HCT116 (cell line): ENCODE measurements around the gene HUS1B. TPM values are rescaled to one million over a fixed set of nuclear protein-coding genes. Genes with fewer than 3 reads are reported as not detected.

Experiments used
- ATAC-seq: fragments of 200-7000 bp; cut with Tn5 transposase; 2 replicates; pipeline ENCODE4 v1.9.1; 2020; ENCODE audit warnings: mild to moderate bottlenecking, moderate library complexity
- BruUV-seq: library from RNA; stranded (reverse); fragments of 400-500 nt; replicated peaks from 2 replicates; lab custom pipeline; 2021; lab: Mats Ljungman, UMichigan
- CTCF ChIA-PET: fragments of 300-600 bp; sonication (Branson Sonifier 250); formaldehyde crosslinking; loops from one replicate; lab custom pipeline; 2021; ENCODE audit warnings: antibody characterized with exemption; lab: Charles Lee
- POLR2A ChIA-PET: fragments of 300-600, 350-600 bp; sonication (Branson Sonifier 250); formaldehyde crosslinking; loops from one replicate; lab custom pipeline; 2021; ENCODE audit warnings: antibody characterized with exemption; lab: Charles Lee
- RAD21 ChIA-PET, 2 experiments: fragments of 300-600 bp; sonication (Branson Sonifier 250); formaldehyde crosslinking; loops; one replicate each; lab custom pipeline; 2023; ENCODE audit warnings: low total read pairs in 2 of 2; ENCODE audit not compliant: uncharacterized antibody in 2 of 2, unreplicated experiment in 2 of 2, low non-redundant PET in 1 of 2; lab: Charles Lee
- DNase-seq: peaks from one replicate; pipeline ENCODE4 v3.0.0-alpha.2; 2010; ENCODE audit warnings: low read depth, low spot score
- H2AFZ ChIP-seq: fragments of 200-600 bp; shearing (Covaris generic), sonication (generic); 2 replicates; pipeline ENCODE4 v1.6.1; 2017; ENCODE audit warnings: low read depth, mixed run types, mixed read lengths, antibody characterized with exemption, low read length; ENCODE audit not compliant: poor library complexity, severe bottlenecking
- H3K27ac ChIP-seq: 2 replicates; pipeline ENCODE4 v1.5.1; 2012; ENCODE audit warnings: low read depth, low read length
- H3K27me3 ChIP-seq: fragments of 200-600 bp; sonication (generic); 2 replicates; pipeline ENCODE4 v1.6.1; 2016; ENCODE audit warnings: mixed run types, low read length, mixed read lengths; ENCODE audit not compliant: insufficient read depth
- H3K36me3 ChIP-seq, 2 experiments: fragments of 200-500 bp in 1 of 2; fragments of 200-600 bp in 1 of 2; sonication (Bioruptor generic) in 1 of 2; sonication (generic) in 1 of 2; 2 replicates each; pipeline versions ENCODE4 v1.5.1 to v1.6.1; 2014 to 2016; ENCODE audit warnings: low read length in 2 of 2, inconsistent platforms in 1 of 2, mixed read lengths in 1 of 2, mixed run types in 1 of 2; ENCODE audit not compliant: insufficient read depth in 2 of 2, control insufficient read depth in 1 of 2
- H3K4me1 ChIP-seq, 2 experiments: fragments of 200-600 bp in 1 of 2; sonication (generic) in 1 of 2; 2 replicates each; pipeline versions ENCODE4 v1.5.1 to v1.6.1; 2012 to 2017; ENCODE audit warnings: low read length in 2 of 2, inconsistent platforms in 1 of 2, mild to moderate bottlenecking in 1 of 2, mixed read lengths in 1 of 2, mixed run types in 1 of 2, moderate library complexity in 1 of 2; ENCODE audit not compliant: insufficient read depth in 2 of 2, control insufficient read depth in 1 of 2
- H3K4me2 ChIP-seq: fragments of 200-600 bp; sonication (generic); 2 replicates; pipeline ENCODE4 v1.6.1; 2017; ENCODE audit warnings: mixed run types, low read length, mixed read lengths
- H3K4me3 ChIP-seq, 2 experiments: fragments of 200-600 bp in 1 of 2; sonication (generic) in 1 of 2; replicated peaks in 1 of 2; 2 replicates each; pipeline ENCODE4 v1.5.1; 2011 to 2016; ENCODE audit warnings: low read length in 2 of 2, control low read depth in 1 of 2, low read depth in 1 of 2, mild to moderate bottlenecking in 1 of 2, mixed read lengths in 1 of 2, mixed run types in 1 of 2
- H3K79me2 ChIP-seq: fragments of 200-600 bp; sonication (generic); 2 replicates; pipeline ENCODE4 v1.6.1; 2017; ENCODE audit warnings: mild to moderate bottlenecking, mixed run types, low read length, moderate library complexity, mixed read lengths; ENCODE audit not compliant: insufficient read depth
- H3K9ac ChIP-seq: fragments of 200-600 bp; sonication (generic); 2 replicates; pipeline ENCODE4 v1.6.1; 2016; ENCODE audit warnings: low read length, mixed read lengths
- H3K9me2 ChIP-seq: fragments of 200-600 bp; sonication (generic), shearing (Covaris generic); 2 replicates; pipeline ENCODE4 v1.6.1; 2017; ENCODE audit warnings: mixed run types, mild to moderate bottlenecking, moderate library complexity; ENCODE audit not compliant: insufficient read depth
- H3K9me3 ChIP-seq, 2 experiments: fragments of 200-500 bp in 1 of 2; fragments of 200-600 bp in 1 of 2; sonication (Bioruptor generic) in 1 of 2; sonication (generic) in 1 of 2; 2 replicates each; pipeline ENCODE4 v1.6.1; 2014 to 2017; ENCODE audit warnings: low read length in 2 of 2, mixed read lengths in 2 of 2, inconsistent platforms in 1 of 2, low read depth in 1 of 2, mild to moderate bottlenecking in 1 of 2, mixed run types in 1 of 2, moderate library complexity in 1 of 2; ENCODE audit not compliant: control insufficient read depth in 1 of 2, insufficient read depth in 1 of 2
- H4K20me1 ChIP-seq: fragments of 200-600 bp; sonication (generic), shearing (Covaris generic); 2 replicates; pipeline ENCODE4 v1.6.1; 2017; ENCODE audit warnings: mixed run types, mild to moderate bottlenecking, moderate library complexity; ENCODE audit not compliant: insufficient read depth
- ATF3 ChIP-seq: IDR thresholded peaks from 2 replicates; pipeline ENCODE4 v1.6.1; 2012
- CBX3 ChIP-seq: IDR thresholded peaks from 2 replicates; pipeline ENCODE4 v1.6.1; 2012; ENCODE audit warnings: low read depth
- CEBPB ChIP-seq: IDR thresholded peaks from 2 replicates; pipeline ENCODE4 v1.6.1; 2012; ENCODE audit warnings: low read depth
- CTCF ChIP-seq, 3 experiments: fragments of 200-600 bp in 1 of 3; sonication (generic) in 1 of 3; IDR thresholded peaks in 2 of 3; conservative IDR thresholded peaks in 1 of 3; 2 replicates each; pipeline ENCODE4 v1.5.1; 2012 to 2017; ENCODE audit warnings: low read depth in 2 of 3, low read length in 2 of 3, antibody characterized with exemption in 1 of 3, borderline replicate concordance in 1 of 3, control low read depth in 1 of 3, mild to moderate bottlenecking in 1 of 3, mixed read lengths in 1 of 3, mixed run types in 1 of 3, moderate library complexity in 1 of 3; ENCODE audit not compliant: insufficient read depth in 1 of 3
- EGR1 ChIP-seq: IDR thresholded peaks from 2 replicates; pipeline ENCODE4 v1.6.1; 2012; ENCODE audit warnings: low read depth
- EZH2 ChIP-seq: fragments of 200-600 bp; sonication (generic); IDR thresholded peaks from 2 replicates; pipeline ENCODE4 v1.6.1; 2017; ENCODE audit warnings: antibody characterized with exemption, mixed run types
- EZH2phosphoT487 ChIP-seq: fragments of 200-600 bp; IDR thresholded peaks from 2 replicates; pipeline ENCODE4 v1.6.1; 2018; ENCODE audit warnings: antibody characterized with exemption, borderline replicate concordance
- FOSL1 ChIP-seq: IDR thresholded peaks from 2 replicates; pipeline ENCODE4 v1.6.1; 2012; ENCODE audit warnings: low read depth
- JUND ChIP-seq: IDR thresholded peaks from 2 replicates; pipeline ENCODE4 v1.6.1; 2012
- POLR2A ChIP-seq: IDR thresholded peaks from 2 replicates; pipeline ENCODE4 v1.7.0; 2011; ENCODE audit warnings: borderline replicate concordance; ENCODE audit not compliant: insufficient read depth, insufficient read length; ENCODE audit errors: extremely low read depth
- SIN3A ChIP-seq: IDR thresholded peaks from 2 replicates; pipeline ENCODE4 v1.6.1; 2012; ENCODE audit warnings: low read depth
- SP1 ChIP-seq: IDR thresholded peaks from 2 replicates; pipeline ENCODE4 v1.6.1; 2012; ENCODE audit warnings: low read depth
- SRF ChIP-seq: IDR thresholded peaks from 2 replicates; pipeline ENCODE4 v1.6.1; 2012; ENCODE audit warnings: low read depth
- TCF7L2 ChIP-seq: IDR thresholded peaks from 2 replicates; pipeline ENCODE4 v1.7.0; 2011; ENCODE audit warnings: borderline replicate concordance, inconsistent platforms; ENCODE audit not compliant: insufficient read depth, insufficient read length; ENCODE audit errors: extremely low read depth
- YY1 ChIP-seq: IDR thresholded peaks from 2 replicates; pipeline ENCODE4 v1.6.1; 2011; ENCODE audit warnings: low read length, low read depth, moderate library complexity, mild to moderate bottlenecking; ENCODE audit not compliant: insufficient replicate concordance; ENCODE audit errors: extremely low read depth
- ZFX ChIP-seq: fragments of 450-650 bp; IDR thresholded peaks from 2 replicates; pipeline ENCODE4 v1.6.1; 2017
- ZNF274 ChIP-seq: fragments of 200-500 bp; sonication (Bioruptor generic); IDR thresholded peaks from 2 replicates; pipeline ENCODE4 v1.6.1; 2014; ENCODE audit warnings: mild to moderate bottlenecking, low read depth, low read length, inconsistent platforms
- intact Hi-C: fragments of 100-400 bp; cut with micrococcal nuclease; formaldehyde crosslinking; loops from 2 replicates; pipeline ENCODE4 v1.10.0; 2022
- total RNA-seq: library from RNA; stranded (reverse); gene quantifications from one replicate; pipeline ENCODE4 v1.2.1, GENCODE V29; 2021; ENCODE audit not compliant: unreplicated experiment
- TF ChIP-seq, protein P1 (sequence below): IDR thresholded peaks from 2 replicates; pipeline ENCODE4 v1.6.1; 2012; ENCODE audit warnings: low read depth
- TF ChIP-seq, protein P2 (sequence below): IDR thresholded peaks from 2 replicates; pipeline ENCODE4 v1.6.1; 2012
- TF ChIP-seq, protein P3 (sequence below): IDR thresholded peaks from 2 replicates; pipeline ENCODE4 v1.6.1; 2011; ENCODE audit warnings: mild to moderate bottlenecking, low read length, moderate library complexity; ENCODE audit not compliant: insufficient replicate concordance; ENCODE audit errors: extremely low read depth

HUS1B gene
- total RNA-seq, 1 experiment from 2014 or later: 0.76 TPM

GRCh38 chr6:699319-699718 lies 42.4 kb upstream of the HUS1B start:
- no peak for DNase-seq
- Histone ChIP-seq H3K9me2 (no peaks in the 10 kb centered on the region), H3K27me3 (peaks cover 17% of the 10 kb centered on the region), H3K4me1 (no peaks in the 10 kb centered on the region), H3K4me2 (no peak overlapping the region), H3K4me3 (no peak overlapping the region), H3K36me3 (no peaks in the 10 kb centered on the region), H3K79me2 (no peaks in the 10 kb centered on the region), H3K27ac (no peak overlapping the region), H3K9ac (no peak overlapping the region), H4K20me1 (no peaks in the 10 kb centered on the region), H2AFZ (no peak overlapping the region), H3K9me3 (no peaks in the 10 kb centered on the region)
- BruUV-seq: no TSS peak
- ChIA-PET CTCF (interaction anchor here (1.1 kb wide), 1 partner anchor 23 kb away, joined by 3 read pairs; no protein-coding TSS in a partner anchor), RAD21 (no interaction called here), POLR2A (no interaction called here)
- intact Hi-C loops: no loop called here
- ATAC-seq: no peak
- TF ChIP-seq EZH2: no peak
- no peak for TF ChIP-seq TCF7L2
- no peak for TF ChIP-seq EZH2phosphoT487
- no peak for TF ChIP-seq YY1
- no peak for TF ChIP-seq POLR2A
- no peak for TF ChIP-seq ZNF274
- TF ChIP-seq SP1: no peak
- TF ChIP-seq, protein P1, sequence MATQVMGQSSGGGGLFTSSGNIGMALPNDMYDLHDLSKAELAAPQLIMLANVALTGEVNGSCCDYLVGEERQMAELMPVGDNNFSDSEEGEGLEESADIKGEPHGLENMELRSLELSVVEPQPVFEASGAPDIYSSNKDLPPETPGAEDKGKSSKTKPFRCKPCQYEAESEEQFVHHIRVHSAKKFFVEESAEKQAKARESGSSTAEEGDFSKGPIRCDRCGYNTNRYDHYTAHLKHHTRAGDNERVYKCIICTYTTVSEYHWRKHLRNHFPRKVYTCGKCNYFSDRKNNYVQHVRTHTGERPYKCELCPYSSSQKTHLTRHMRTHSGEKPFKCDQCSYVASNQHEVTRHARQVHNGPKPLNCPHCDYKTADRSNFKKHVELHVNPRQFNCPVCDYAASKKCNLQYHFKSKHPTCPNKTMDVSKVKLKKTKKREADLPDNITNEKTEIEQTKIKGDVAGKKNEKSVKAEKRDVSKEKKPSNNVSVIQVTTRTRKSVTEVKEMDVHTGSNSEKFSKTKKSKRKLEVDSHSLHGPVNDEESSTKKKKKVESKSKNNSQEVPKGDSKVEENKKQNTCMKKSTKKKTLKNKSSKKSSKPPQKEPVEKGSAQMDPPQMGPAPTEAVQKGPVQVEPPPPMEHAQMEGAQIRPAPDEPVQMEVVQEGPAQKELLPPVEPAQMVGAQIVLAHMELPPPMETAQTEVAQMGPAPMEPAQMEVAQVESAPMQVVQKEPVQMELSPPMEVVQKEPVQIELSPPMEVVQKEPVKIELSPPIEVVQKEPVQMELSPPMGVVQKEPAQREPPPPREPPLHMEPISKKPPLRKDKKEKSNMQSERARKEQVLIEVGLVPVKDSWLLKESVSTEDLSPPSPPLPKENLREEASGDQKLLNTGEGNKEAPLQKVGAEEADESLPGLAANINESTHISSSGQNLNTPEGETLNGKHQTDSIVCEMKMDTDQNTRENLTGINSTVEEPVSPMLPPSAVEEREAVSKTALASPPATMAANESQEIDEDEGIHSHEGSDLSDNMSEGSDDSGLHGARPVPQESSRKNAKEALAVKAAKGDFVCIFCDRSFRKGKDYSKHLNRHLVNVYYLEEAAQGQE: no peak
- TF ChIP-seq SIN3A: no peak
- no peak for TF ChIP-seq CBX3
- TF ChIP-seq ATF3: no peak
- TF ChIP-seq FOSL1: no peak
- TF ChIP-seq, protein P2, sequence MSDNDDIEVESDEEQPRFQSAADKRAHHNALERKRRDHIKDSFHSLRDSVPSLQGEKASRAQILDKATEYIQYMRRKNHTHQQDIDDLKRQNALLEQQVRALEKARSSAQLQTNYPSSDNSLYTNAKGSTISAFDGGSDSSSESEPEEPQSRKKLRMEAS: no peak
- no peak for TF ChIP-seq SRF
- no peak for TF ChIP-seq CEBPB
- no peak for TF ChIP-seq CTCF (IDR thresholded peaks at IDR 0.05 in 2 of 3, conservative IDR thresholded peaks at IDR 0.05 in 1 of 3; ENCODE audit: borderline replicate concordance in 1 of 3, insufficient read depth in 1 of 3, low read depth in 2 of 3, low read length in 2 of 3)
- TF ChIP-seq JUND: no peak
- no peak for TF ChIP-seq EGR1
- no peak for TF ChIP-seq ZFX
- TF ChIP-seq, protein P3, sequence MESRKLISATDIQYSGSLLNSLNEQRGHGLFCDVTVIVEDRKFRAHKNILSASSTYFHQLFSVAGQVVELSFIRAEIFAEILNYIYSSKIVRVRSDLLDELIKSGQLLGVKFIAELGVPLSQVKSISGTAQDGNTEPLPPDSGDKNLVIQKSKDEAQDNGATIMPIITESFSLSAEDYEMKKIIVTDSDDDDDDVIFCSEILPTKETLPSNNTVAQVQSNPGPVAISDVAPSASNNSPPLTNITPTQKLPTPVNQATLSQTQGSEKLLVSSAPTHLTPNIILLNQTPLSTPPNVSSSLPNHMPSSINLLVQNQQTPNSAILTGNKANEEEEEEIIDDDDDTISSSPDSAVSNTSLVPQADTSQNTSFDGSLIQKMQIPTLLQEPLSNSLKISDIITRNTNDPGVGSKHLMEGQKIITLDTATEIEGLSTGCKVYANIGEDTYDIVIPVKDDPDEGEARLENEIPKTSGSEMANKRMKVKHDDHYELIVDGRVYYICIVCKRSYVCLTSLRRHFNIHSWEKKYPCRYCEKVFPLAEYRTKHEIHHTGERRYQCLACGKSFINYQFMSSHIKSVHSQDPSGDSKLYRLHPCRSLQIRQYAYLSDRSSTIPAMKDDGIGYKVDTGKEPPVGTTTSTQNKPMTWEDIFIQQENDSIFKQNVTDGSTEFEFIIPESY: no peak
